ENCODE measurements around the gene DPF3. TPM values are rescaled to one million over a fixed set of nuclear protein-coding genes. Genes with fewer than 3 reads are reported as not detected.

The DPF3 gene
- total RNA-seq, 1 experiment from 2014 or later, result 0.31 TPM

DNA sequence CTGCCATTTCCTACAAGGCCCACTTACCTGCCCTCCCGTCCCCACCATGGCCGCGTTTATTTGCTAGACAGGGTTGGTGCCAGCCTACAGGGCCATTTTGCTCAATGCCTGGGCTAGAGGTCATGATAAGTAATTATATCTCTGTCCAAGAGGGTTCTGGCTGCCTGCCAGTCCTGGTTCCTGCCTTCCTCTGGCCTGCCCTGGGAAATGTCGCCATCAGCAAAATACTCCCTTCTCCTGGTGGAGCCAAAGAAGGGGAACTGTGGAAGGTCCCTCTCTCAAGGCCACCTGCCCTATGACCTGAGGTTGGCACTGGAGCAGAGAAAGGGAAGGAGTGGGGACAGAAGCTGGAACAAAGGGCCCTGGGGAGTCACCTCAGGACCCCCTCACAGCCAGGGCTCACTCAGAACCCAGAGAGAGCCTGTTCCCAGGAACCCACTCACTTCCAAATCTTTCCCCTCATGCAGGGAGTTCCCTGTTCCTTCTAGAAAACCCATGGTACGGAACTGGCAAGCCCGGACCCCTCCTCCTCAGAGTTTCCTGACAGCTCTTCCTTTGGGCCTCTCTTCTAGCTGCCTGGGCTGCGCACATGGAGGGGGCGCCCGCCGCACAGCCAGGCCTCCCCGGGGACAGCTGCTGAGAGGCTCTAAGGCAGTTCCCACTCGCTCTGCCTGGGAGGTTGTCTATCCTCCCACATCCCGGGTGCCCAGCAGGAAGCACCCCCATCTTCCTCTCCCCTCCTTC lies 280.5 kb downstream of the DPF3 start:
- H3K27ac Mint-ChIP-seq, result no peak overlapping the region
- ChIA-PET POLR2A (no interaction called here), CTCF (no interaction called here)
- no peak overlapping the region for H3K4me3 Mint-ChIP-seq
- TF ChIP-seq ZNF219 (CRISPR knock-in tag; IDR thresholded peaks at IDR 0.05; ENCODE audit: borderline replicate concordance) (no peak), FOXK1 (CRISPR knock-in tag; IDR thresholded peaks at IDR 0.05) (no peak), TEAD1 (CRISPR knock-in tag; IDR thresholded peaks at IDR 0.05) (no peak), ETV6 (CRISPR knock-in tag; IDR thresholded peaks at IDR 0.05) (no peak), ZNF281 (CRISPR knock-in tag; IDR thresholded peaks at IDR 0.05) (no peak), CREM (CRISPR knock-in tag; IDR thresholded peaks at IDR 0.05) (no peak), CBFB (CRISPR knock-in tag; IDR thresholded peaks at IDR 0.05; ENCODE audit: low read depth) (no peak), CREB1 (CRISPR knock-in tag; IDR thresholded peaks at IDR 0.05) (no peak), SMAD4 (CRISPR knock-in tag; IDR thresholded peaks at IDR 0.05) (no peak), SP1 (CRISPR knock-in tag; conservative IDR thresholded peaks at IDR 0.05) (no peak)
- TF ChIP-seq, protein P1, sequence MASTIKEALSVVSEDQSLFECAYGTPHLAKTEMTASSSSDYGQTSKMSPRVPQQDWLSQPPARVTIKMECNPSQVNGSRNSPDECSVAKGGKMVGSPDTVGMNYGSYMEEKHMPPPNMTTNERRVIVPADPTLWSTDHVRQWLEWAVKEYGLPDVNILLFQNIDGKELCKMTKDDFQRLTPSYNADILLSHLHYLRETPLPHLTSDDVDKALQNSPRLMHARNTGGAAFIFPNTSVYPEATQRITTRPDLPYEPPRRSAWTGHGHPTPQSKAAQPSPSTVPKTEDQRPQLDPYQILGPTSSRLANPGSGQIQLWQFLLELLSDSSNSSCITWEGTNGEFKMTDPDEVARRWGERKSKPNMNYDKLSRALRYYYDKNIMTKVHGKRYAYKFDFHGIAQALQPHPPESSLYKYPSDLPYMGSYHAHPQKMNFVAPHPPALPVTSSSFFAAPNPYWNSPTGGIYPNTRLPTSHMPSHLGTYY (CRISPR knock-in tag; IDR thresholded peaks at IDR 0.05), result no peak
- TF ChIP-seq, protein P2, sequence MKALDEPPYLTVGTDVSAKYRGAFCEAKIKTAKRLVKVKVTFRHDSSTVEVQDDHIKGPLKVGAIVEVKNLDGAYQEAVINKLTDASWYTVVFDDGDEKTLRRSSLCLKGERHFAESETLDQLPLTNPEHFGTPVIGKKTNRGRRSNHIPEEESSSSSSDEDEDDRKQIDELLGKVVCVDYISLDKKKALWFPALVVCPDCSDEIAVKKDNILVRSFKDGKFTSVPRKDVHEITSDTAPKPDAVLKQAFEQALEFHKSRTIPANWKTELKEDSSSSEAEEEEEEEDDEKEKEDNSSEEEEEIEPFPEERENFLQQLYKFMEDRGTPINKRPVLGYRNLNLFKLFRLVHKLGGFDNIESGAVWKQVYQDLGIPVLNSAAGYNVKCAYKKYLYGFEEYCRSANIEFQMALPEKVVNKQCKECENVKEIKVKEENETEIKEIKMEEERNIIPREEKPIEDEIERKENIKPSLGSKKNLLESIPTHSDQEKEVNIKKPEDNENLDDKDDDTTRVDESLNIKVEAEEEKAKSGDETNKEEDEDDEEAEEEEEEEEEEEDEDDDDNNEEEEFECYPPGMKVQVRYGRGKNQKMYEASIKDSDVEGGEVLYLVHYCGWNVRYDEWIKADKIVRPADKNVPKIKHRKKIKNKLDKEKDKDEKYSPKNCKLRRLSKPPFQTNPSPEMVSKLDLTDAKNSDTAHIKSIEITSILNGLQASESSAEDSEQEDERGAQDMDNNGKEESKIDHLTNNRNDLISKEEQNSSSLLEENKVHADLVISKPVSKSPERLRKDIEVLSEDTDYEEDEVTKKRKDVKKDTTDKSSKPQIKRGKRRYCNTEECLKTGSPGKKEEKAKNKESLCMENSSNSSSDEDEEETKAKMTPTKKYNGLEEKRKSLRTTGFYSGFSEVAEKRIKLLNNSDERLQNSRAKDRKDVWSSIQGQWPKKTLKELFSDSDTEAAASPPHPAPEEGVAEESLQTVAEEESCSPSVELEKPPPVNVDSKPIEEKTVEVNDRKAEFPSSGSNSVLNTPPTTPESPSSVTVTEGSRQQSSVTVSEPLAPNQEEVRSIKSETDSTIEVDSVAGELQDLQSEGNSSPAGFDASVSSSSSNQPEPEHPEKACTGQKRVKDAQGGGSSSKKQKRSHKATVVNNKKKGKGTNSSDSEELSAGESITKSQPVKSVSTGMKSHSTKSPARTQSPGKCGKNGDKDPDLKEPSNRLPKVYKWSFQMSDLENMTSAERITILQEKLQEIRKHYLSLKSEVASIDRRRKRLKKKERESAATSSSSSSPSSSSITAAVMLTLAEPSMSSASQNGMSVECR (CRISPR knock-in tag; IDR thresholded peaks at IDR 0.05; ENCODE audit: borderline replicate concordance), result no peak
- TF ChIP-seq, protein P3, sequence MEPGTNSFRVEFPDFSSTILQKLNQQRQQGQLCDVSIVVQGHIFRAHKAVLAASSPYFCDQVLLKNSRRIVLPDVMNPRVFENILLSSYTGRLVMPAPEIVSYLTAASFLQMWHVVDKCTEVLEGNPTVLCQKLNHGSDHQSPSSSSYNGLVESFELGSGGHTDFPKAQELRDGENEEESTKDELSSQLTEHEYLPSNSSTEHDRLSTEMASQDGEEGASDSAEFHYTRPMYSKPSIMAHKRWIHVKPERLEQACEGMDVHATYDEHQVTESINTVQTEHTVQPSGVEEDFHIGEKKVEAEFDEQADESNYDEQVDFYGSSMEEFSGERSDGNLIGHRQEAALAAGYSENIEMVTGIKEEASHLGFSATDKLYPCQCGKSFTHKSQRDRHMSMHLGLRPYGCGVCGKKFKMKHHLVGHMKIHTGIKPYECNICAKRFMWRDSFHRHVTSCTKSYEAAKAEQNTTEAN (CRISPR knock-in tag; IDR thresholded peaks at IDR 0.05), result no peak
- H3K27me3 Mint-ChIP-seq (ENCODE audit: low read depth), result peaks cover 3% of the 10 kb centered on the region; the same call in 1 of the 2 replicates
- H3K36me3 Mint-ChIP-seq, result no peaks in the 10 kb centered on the region
- no peak for DNase-seq (ENCODE audit: low spot score)
- H3K9me3 Mint-ChIP-seq, result 0 out of 2 replicates have a peak, but pooled peaks cover 3% of the 10 kb centered on the region
- ATAC-seq, result no peak
- H3K4me1 Mint-ChIP-seq, result peaks cover 23% of the 10 kb centered on the region

DNA sequence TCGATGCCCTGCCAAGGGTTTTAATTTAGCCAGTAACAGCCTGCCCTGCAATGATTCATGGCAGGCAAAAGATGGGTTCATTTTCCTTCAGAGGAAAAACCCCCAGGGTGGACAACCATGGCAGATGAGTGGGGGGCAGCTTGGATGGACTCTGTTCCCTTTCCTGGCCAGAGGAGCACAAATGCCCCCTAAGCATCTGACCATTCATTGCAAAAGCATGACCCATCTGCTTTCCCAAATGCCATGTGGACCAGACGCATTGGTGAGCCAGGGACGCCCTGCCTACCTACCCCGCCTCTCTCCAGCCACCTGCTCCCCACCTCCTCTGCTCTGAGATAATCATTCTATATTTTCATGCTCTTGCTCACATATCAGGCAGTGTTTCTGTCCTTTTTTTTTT lies 281.9 kb downstream of the DPF3 start:
- CTCF ChIA-PET, result no interaction called here
- H3K4me3 Mint-ChIP-seq, result no peak overlapping the region
- H3K4me1 Mint-ChIP-seq, result peaks cover 12% of the 10 kb centered on the region
- 0 out of 2 replicates have a peak, but pooled peaks cover 3% of the 10 kb centered on the region for H3K9me3 Mint-ChIP-seq
- POLR2A ChIA-PET, result no interaction called here
- H3K27me3 Mint-ChIP-seq (ENCODE audit: low read depth), result no peaks in the 10 kb centered on the region
- ATAC-seq (no peak), DNase-seq (ENCODE audit: low spot score) (no peak)
- no peaks in the 10 kb centered on the region for H3K36me3 Mint-ChIP-seq
- no peak overlapping the region for H3K27ac Mint-ChIP-seq
- TF ChIP-seq CREB1 (CRISPR knock-in tag; IDR thresholded peaks at IDR 0.05) (no peak), TCF7 (CRISPR knock-in tag; IDR thresholded peaks at IDR 0.05; ENCODE audit: low read depth) (no peak), EMX1 (CRISPR knock-in tag; IDR thresholded peaks at IDR 0.05) (no peak), ZNF671 (CRISPR knock-in tag; IDR thresholded peaks at IDR 0.05) (no peak), ZNF263 (CRISPR knock-in tag; IDR thresholded peaks at IDR 0.05; ENCODE audit: low read depth) (no peak), HMGA2 (CRISPR knock-in tag; IDR thresholded peaks at IDR 0.05) (no peak), ATF1 (CRISPR knock-in tag; IDR thresholded peaks at IDR 0.05) (no peak), ATF3 (CRISPR knock-in tag; conservative IDR thresholded peaks at IDR 0.05) (no peak), KAT7 (CRISPR knock-in tag; IDR thresholded peaks at IDR 0.05; ENCODE audit: borderline replicate concordance) (no peak), E2F5 (CRISPR knock-in tag; IDR thresholded peaks at IDR 0.05) (no peak)
- TF ChIP-seq, protein P4, sequence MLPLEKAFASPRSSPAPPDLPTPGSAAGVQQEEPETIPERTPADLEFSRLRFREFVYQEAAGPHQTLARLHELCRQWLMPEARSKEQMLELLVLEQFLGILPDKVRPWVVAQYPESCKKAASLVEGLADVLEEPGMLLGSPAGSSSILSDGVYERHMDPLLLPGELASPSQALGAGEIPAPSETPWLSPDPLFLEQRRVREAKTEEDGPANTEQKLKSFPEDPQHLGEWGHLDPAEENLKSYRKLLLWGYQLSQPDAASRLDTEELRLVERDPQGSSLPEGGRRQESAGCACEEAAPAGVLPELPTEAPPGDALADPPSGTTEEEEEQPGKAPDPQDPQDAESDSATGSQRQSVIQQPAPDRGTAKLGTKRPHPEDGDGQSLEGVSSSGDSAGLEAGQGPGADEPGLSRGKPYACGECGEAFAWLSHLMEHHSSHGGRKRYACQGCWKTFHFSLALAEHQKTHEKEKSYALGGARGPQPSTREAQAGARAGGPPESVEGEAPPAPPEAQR (CRISPR knock-in tag; IDR thresholded peaks at IDR 0.05), result no peak
